Measurements from ENCODE around the gene ATP1B3. TPM values are rescaled to one million over a fixed set of nuclear protein-coding genes. Genes with fewer than 3 reads are reported as not detected.

ATP1B3 gene
- total and polyA plus RNA-seq, 10 of the 15 experiments (the other 5 are each of a cell fraction or from before 2014, with no cell fraction given): 41.4 to 200 (median 94.0) TPM

- Histone ChIP-seq H3K4me3 (no peak overlapping the region), H3K4me2 (ENCODE audit: control insufficient read depth, insufficient read depth) (no peak overlapping the region), H4K20me1 (ENCODE audit: control insufficient read depth, insufficient read depth) (no peaks in the 10 kb centered on the region), H3K4me1 (ENCODE audit: control insufficient read depth, insufficient read depth, low read length) (no peaks in the 10 kb centered on the region), H3K79me2 (ENCODE audit: control insufficient read depth, insufficient read depth, low read length) (no peaks in the 10 kb centered on the region), H3K27me3 (replicated peaks in 1 of 2; ENCODE audit: control insufficient read depth in 2 of 2, insufficient read depth in 2 of 2, low read length in 1 of 2) (no peaks in the 10 kb centered on the region), H3K36me3 (ENCODE audit: control insufficient read depth in 2 of 2, insufficient read depth in 2 of 2, low read length in 1 of 2) (peaks cover 0 to 6% of the 10 kb centered on the region in 2 experiments; a peak in 2 of 4 replicates), H3K9me3 (replicated peaks; ENCODE audit: control insufficient read depth, insufficient read depth, low read length) (no peaks in the 10 kb centered on the region), H3K27ac (ENCODE audit: control insufficient read depth, insufficient read depth) (no peak overlapping the region), H2AFZ (ENCODE audit: control insufficient read depth, low read depth, low read length) (no peak overlapping the region), H3K9ac (ENCODE audit: control insufficient read depth, insufficient read depth, low read length) (no peak overlapping the region)
- RAD21 ChIA-PET (ENCODE audit: unreplicated experiment): no interaction called here
- FAIRE-seq (no peak), ATAC-seq (no peak), DNase-seq (ENCODE audit: low read depth, low spot score) (no peak)
- POLR2A ChIA-PET: interaction anchor here (0.6 kb wide), 1 partner anchor 11 kb away, joined by 3 read pairs; no protein-coding TSS in a partner anchor
- CTCF ChIA-PET: interaction anchor here (2.0 kb wide), 1 partner anchor 8 kb away, joined by 5 read pairs; no protein-coding TSS in a partner anchor
- no TSS peak for BruUV-seq (replicated peaks)
- 98% methylated on average over 6 of the region's 6 CpGs for WGBS (ENCODE audit: insufficient coverage, insufficient replicate concordance, low lambda C conversion rate, missing lambda C conversion rate)
- TF ChIP-seq MTA2 (IDR thresholded peaks at IDR 0.05; ENCODE audit: low read depth) (no peak), WRNIP1 (IDR thresholded peaks at IDR 0.05; ENCODE audit: borderline replicate concordance, low read depth, low read length) (no peak), NFXL1 (IDR thresholded peaks at IDR 0.05; ENCODE audit: borderline replicate concordance) (no peak), SREBF1 (IDR thresholded peaks at IDR 0.05; ENCODE audit: low read length) (no peak), BCL11A (IDR thresholded peaks at IDR 0.05; ENCODE audit: low read depth, low read length) (no peak), ZNF687 (IDR thresholded peaks at IDR 0.05) (no peak), ZBTB33 (IDR thresholded peaks at IDR 0.05) (no peak), PKNOX1 (IDR thresholded peaks at IDR 0.05) (no peak), MXI1 (IDR thresholded peaks at IDR 0.05; ENCODE audit: low read depth, low read length) (no peak), ZNF274 (IDR thresholded peaks at IDR 0.05; ENCODE audit: insufficient read depth, insufficient read length) (no peak), MTA3 (IDR thresholded peaks at IDR 0.05; ENCODE audit: borderline replicate concordance, low read length) (no peak), MYB (IDR thresholded peaks at IDR 0.05; ENCODE audit: borderline replicate concordance, low read depth, low read length) (no peak), HDGF (IDR thresholded peaks at IDR 0.05) (no peak), JUND (IDR thresholded peaks at IDR 0.05; ENCODE audit: low read depth, low read length) (no peak)
- intact Hi-C loops (cut with micrococcal nuclease; ENCODE audit: unreplicated experiment) (no loop called here), in situ Hi-C loops (cut with MboI) (no loop called here)
- SMC1A ChIA-PET (ENCODE audit: uncharacterized antibody, unreplicated experiment): interaction anchor here (0.6 kb wide), 1 partner anchor 11 kb away, joined by 4 read pairs; no protein-coding TSS in a partner anchor
Observed at GRCh38 chr3:141969711-141970110, 93.3 kb downstream of the ATP1B3 start.

Data from GM12878 (cell line).